Astrocyte of the hippocampus (primary cell): Measurements from ENCODE around the gene IZUMO4.

Experiments
- DNase-seq: peaks from one replicate; pipeline ENCODE4 v3.0.0; 2011; ENCODE audit warnings: low read depth, low spot score

Gene IZUMO4

DNA sequence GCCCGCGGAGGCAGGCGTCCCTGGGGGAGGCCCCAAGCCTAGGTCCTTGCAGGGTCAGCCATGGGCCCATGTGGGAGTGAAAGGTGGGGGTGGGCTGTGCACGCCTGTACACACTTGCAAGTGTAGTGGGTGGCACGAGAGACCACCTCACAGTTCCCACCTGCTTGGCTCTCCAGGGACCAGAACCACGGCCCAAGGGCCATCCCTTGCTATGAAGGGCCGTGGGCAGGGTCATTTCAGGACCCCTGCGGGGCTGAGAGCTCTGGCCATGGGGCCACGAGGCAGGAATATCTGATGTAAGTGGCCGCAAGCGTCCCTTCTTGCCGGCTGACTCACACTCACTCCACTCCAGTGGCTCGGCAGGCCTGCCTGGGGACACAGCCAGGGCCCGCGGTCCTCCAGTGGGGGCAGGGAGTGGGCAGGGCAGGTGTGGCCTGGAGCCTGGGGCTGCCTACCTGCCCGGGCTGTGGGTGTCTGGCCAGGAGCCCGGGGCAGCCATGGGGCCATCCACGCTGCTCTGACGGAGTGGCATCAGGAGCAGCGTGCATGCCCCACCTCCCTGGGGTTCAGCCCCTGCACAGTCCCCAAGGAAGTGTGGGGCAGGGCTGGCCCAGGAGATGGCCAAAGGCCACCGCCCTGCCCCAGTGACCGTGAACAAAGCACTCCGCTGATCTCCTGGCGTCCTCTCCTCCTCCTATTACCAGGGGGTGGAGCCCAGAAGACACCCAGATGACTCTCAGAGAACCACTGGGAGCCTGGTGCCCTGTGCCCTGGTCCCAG lies 37.1 kb upstream of the IZUMO4 start:
- DNase-seq = peak; percentile 82

DNA sequence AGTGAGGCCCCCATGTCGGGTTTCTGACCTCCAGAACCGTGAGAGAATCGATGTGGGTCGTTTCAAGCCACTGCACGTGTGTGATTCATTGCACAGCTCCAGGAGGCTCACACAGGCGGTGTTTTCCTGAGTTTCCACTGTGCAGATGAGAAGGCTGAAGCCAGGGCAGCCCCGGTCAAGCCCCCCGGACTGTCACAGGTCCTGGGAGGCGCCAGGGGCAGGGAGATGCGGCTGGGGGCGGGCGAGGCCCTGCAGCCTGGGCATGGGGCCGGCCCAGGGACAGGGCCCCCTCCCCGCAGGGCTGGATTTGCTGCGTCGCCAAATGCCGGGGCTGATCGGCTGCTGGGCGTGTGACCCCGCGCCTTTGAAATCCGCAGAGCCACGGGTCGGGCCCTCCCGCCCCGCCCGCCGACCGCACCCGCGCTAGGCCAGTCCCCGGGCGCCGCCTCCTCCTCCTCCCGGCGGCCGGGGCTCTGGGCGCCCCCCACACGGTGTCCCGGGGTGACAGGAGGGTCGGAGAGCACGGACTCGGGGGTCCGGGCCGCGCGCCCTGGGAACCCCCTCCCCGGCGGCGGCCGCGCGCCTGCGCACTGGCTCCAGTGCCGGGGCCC lies 35.7 kb upstream of the IZUMO4 start:
- DNase-seq = no peak

DNA sequence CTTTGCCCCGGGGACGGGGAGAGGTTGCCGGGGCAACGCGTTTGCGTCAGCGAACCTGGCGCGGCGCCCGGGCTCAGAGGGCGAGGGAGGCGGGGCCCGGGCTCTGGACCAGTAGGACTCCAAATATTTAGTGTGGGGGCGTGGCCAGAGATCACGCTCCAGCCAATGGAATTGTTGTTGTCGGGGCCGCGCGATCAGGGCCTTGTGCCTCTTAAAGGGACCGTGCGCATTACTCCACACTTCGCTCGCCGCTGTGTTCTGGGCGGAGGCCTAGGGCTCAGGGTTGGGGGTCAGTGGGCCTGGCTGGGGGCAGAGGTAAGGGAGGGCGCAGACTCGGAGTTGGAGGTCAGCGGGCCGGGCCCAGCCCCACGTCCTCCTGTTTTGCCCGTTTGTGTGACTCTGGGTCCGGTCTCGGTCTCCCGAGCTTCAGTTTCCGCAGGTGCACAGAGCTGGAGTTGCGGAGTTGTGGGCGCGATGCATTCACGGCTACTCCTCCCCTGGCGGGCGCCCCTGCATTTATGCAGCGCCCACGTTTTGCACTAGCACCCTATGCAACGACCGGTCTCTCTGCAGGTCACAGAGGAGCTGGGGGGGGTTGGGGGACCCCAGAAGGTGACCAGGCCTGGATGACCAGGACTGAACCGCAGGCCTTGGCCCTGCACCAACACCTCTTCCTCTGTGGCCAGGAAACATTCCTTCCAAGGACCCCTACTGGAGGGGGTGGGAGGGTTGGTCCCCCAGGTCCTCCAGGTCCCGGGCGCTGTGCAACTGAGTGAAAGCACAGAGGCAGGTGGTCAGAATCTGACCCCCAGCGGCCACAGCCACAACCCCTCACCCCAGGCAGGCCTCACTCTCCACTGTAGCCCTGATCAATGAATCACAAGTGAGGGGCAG lies 35.0 kb upstream of the IZUMO4 start:
- peak; percentile 100 for DNase-seq

DNA sequence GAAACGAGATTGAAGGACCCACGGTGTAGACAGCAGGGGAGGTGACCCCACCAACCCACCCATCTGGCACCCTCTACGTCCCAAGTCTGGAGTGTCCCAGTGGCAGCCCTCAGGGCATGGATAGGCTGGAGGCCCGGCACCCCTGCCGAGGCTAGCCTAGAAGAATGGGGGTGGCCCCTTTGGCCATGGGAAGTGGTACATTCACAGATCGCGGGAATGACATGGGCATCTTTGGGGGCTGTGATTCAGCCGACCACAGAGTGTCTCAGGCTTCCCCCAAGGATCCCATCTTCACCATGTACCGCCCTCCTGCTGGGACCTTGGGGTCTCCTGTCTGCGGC lies 34.4 kb upstream of the IZUMO4 start:
- DNase-seq = no peak

DNA sequence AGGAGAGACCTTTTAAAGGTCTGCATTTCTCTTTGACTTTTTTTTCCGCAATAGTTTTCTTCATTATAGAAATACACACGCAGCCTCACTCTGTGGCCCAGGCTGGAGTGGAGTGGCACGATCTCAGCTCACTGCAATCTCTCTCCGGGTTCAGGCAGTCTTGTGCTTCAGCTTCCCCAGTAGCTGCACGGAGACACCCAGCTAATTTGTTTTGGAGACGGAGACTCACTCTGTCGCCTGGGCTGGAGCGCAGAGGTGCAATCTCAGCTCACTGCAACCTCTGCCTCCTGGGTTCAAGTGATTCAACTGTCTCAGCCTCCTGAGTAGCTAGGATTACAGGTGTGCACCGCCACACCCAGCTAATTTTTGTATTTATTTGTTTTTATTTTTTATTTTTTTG lies 33.9 kb upstream of the IZUMO4 start:
- DNase-seq = no peak

DNA sequence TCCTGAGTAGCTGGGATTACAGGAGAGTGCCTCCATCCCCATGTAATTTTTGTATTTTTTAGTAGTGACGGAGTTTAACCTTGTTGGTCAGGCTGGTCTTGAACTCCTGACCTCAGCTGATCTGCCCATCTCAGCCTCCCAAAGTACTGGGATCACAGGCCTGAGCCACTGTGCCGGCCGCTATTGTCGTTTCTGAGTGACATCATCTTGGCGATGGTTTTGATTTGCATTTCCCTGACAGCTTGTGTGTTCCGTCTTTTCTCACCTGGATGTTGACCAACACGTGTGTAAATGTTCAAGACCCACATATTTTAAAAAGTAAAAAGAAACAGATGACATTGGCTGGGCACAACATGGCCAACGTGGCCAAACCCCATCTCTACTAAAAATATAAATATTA lies 32.9 kb upstream of the IZUMO4 start:
- no peak for DNase-seq

DNA sequence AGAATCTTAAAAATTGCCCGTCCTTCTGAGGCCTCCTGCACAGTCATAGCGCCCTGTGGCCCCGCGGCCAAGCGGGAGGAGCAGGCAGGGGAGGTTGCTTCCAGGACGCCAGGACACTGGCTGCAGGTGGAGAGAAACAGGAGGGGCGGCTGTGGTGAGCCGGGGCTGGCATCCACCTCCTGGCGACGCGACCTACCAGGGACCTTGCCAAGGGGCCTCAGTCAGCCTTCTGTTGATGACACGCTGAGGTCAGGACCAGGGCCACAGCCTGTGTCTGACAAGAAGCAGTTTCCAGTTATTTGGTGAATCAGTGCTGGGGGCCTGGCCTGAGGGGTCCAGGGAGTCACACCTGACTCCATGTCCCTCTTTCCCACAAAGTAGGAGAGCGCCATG lies 32.3 kb upstream of the IZUMO4 start:
- no peak for DNase-seq

DNA sequence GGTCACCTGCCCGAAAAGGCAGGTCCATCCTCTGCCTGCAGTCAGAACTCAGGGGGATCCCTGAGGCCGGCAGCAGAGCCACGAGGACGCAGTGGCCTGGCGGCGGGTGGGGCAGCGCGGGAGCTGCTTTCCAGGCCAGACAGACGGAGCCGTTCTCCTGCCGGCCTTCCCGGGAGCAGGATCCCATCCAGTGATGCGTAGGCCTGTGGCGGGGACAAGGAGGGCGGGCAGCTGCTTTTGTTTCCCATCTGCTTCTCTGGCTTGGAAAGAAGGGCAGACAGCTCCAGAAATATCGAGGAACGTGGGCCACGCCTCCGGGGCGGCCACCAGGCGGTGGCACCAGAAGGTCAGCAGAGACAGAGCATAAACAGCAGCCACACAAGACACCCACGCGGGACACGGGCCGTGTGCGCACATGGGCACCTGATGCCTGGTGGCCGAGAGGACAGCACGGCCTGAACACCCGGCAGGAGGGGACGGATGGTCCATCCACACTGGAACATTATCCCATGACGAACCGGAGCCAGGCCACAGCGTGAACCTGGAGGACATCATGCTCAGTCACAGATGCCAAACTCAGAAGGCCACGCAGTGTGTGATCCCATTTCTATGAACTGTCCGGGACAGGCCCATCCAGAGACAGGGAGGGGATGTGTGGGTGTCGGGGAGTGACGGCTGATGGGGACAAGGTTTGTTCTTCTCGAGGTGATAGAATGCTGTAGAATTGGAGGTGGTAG lies 31.8 kb upstream of the IZUMO4 start:
- no peak for DNase-seq

DNA sequence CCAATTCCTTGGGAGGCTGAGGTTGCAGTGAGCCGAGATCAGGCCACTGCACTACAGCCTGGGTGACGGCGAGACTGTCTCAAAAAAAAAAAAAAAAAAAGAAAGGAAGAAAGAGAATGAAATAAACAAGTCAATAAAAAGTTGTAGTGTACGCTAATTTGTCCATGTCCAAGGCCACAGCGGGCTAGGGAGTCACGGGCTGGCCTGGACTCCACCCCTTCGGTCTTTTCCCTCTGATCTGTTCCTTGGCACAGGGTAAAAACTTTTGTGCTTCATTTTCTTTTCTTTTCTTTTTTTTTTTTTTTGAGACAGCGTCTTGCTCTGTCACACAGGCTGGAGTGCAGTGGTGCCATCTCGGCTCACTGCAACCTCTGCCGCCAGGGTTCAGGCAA lies 26.3 kb upstream of the IZUMO4 start:
- no peak for DNase-seq

DNA sequence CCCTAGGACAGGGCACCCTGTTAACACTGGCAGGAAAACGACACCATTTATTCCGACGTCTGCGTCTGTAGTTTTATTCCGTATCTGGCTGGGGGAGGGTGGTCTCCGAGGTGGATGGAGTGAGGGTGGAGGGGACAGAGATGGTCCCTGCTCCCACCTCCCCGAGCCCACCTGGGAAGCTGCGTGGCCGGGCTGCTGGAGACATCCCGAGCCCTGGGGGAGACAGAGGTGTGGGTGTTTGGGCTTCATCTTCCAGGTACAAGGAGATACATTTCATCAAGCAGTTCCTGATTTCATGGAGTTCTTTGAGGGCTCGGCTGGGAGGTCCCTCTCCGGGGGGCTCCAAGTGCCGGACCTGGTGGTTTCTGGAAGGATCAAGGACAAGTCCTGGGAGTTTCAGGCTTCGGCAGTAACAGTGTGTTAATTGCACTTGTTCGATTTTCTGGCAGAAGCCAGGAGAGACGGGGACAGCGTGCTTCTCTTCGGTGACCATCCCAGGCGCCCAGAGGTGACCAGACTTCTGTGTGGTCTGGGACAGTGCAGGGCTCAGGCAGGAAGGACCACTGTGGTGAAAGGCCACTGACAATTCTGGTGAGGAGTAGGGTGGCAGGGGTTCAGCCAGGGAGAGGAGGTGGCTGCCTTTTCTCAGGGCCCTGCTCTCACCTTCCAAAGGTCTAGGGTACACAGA lies 25.6 kb upstream of the IZUMO4 start:
- DNase-seq = no peak

DNA sequence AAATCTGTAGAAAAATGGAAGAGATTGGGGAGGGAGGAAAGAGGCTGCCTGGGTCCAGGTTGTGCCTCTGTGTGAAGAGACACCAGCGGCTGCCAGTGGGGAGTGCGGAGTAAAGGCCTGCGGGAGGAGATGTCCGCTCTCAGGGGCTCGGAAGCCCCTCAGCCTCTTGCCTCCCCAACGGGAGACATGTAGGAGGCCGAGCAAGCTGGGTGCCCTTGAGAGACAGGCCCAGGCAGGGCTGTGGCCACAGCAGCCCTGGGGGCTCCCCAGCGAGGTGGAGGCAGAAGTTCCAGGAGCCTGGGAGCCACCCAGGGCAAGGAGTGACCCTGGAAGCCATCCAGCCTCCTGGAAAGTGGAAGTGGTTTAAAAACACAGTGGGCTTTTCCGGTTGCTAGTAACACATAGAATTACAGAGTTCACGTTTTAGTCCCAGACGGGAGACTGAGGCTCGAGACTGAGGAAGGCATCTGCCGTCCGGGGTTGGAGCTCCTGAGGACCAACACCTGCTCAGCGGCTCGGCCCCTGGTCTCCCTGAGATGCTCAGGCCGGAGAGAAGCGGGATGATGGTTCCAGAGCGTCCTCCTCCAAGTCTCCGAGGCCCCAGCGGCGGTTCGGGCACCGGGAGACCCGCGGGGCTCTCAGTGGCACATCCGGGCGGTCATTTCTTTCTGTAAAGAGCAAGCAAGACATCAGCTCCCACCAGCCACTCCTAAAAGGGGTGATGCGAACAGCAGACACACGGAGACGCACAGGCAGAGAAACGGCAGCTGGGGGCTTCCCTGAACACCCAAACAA lies 23.8 kb upstream of the IZUMO4 start:
- DNase-seq = no peak

DNA sequence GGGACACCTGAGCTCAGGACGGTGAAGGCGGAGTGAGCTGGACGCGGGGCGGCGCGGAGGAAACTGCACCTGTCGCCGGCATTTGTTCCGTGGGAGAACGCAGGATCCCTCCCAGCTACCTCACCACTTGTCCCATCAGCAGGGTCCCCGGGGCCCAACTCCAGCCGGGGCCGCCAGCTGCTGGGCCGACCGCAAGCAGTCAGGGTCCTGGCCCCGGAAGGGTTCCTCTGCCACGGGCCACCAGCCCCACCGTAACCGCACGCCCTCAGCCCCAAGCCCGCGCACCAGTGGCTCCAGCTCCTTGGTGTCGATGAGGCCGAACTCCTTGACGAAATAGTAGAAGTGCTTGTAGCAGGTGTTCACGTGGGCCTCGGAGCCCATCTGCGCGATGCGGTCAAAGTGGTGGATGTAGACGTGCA lies 20.2 kb upstream of the IZUMO4 start:
- DNase-seq = no peak

DNA sequence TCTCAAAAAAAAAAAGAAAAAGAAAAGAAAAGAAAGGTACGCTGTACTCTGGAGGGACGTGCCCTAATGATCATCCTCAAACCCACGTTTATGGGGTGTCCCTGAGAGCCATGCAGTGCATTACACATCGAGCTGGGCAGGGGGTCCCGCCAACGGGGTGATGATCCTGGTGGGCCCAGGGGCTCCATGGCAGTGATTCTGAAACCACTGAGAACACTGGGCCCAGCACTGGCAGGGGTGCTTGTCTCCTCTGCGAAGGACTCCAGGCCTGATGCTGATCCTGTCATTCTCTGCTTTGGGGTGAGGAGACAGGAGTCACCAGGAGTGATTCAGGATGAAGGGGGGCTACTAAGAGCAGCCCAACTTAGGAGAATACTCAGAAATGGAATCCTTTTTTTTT lies 19.3 kb upstream of the IZUMO4 start:
- no peak for DNase-seq

DNA sequence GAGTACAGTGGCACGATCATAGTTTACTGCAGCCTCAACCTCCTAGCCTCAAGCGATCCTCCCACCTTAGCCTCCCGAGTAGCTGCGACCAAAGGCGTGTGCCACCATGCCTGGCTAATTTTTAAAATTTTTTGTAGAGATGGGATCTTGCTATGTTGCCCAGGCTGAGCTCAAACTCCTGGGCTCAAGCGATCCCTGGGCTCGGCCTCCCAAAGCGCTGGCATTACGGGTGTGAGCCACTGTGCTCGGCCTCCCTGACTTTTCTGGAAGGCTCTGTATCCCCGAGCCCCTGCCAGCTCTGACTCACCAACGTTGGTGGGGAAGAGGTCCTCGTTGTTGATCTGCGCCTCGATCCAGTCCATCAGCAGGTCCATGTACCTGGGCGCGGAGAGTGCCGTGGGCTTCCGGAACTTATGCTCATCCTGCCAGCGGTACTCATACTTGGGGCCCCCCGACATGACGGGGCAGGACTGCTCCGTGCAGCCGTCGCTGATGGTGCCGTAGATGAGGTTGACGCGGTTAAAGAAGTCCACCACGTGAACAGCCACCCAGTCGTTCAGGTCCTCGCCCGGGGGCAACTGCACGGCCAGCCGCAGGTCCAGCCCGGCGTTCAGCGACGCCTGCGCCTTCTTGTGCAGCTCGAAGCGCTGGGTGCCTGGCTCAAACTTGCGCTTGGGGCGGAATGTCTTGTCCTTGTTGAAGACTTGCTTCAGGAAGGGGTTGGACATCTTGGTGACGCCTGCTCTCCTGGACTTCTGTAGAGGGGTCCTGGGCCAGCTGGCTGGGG lies 18.7 kb upstream of the IZUMO4 start:
- no peak for DNase-seq

DNA sequence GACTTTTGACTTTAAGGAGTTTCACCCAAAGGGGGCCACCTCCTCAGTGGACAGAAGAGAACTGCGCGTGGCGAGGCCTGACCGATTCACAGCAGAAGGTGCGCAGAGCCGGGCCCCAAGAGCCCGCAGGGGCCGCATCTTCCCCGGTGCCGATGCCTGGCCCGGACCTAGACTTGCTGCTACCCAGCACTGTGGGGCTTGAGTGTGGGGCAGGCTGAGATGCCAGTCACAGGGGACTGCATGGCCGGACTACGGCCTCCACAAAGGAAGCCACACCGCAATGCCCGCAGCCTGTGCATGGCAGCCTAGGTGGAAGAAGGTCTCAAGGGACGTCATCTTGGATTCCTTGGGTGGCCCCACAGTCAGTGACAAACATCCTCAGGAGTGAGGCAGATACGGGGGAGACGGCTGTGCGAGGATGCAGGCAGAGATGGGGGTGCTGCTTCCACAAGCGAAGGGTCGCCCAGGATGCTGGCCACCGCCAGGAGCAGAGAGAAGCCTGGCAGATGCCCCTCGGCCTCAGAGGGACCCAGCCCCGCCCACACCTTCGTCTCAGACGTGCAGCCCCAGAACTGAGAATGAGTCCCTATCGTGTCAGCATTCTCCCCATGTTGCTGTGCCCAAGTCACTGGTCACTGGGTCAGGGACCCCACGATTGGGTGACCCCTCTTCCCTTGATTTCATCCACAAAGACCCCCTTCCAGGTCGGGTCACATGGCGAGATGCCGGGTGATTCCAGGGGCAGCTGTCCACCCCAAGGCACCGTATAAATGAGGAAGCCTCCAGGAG lies 17.4 kb upstream of the IZUMO4 start:
- DNase-seq = no peak

DNA sequence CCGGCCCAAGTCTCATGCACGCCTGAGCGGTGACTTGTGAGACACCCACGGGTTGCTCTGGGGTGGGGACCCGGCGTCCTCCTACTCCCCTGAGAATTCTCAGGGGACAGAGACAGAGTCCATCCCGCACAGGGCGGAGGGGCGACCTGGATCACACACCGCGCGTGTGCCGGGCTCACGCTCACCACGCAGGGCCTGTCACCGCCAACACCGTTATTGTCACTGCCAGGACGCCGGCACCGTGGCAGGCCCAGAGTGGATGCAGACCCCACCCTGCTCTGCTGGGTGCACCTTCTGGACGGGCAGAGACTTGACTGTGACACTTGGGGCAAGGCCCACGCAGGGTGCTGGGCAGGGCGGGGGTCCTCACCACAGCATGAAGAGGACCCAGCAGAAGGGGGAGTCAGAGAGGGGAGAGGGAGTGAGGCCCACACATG lies 16.8 kb upstream of the IZUMO4 start:
- DNase-seq = no peak

DNA sequence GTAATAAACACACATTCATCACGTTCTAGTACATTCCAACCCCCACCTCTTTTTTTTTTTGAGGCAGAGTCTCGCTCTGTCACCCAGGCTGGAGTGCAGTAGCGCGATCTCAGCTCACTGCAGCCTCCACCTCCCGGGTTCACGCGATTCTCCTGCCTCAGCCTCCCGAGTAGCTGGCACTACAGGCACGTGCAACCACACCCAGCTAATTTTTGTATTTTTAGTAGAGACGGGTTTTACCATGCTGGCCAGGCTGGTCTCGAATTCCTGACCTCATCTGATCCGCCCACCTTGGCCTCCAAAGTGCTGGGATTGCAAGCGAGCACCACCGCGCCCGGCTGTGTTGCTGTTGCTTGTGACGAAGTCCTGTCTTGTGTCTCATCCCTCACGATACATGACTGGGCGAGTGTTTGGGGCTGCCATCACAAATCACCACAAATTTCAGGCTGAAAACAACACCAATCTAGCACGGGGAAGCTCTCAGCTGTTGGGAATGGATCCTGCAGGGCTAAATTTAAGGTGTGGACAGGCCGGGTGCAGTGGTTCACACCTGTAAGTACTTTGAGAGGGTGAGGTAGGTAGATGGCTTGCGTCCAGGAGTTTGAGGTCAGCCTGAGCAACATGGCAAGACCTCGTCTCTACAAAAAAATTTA lies 16.3 kb upstream of the IZUMO4 start:
- DNase-seq = no peak
